HFFc6 (cell line): ENCODE data around the gene GPR18. TPM values are rescaled to one million over a fixed set of nuclear protein-coding genes. Genes with fewer than 3 reads are reported as not detected.

Experiments
- DNase-seq: peaks from one replicate; pipeline ENCODE4 v3.0.0-alpha.2; 2018
- H3K27ac Mint-ChIP-seq: 2 replicates; pipeline ENCODE4 v1.8.0; 2020; ENCODE audit warnings: mild to moderate bottlenecking, mixed read lengths
- H3K27me3 Mint-ChIP-seq: 2 replicates; pipeline ENCODE4 v1.8.0; 2021; ENCODE audit warnings: mild to moderate bottlenecking, moderate library complexity, mixed read lengths; ENCODE audit not compliant: insufficient read depth
- H3K36me3 Mint-ChIP-seq: 2 replicates; pipeline ENCODE4 v1.8.0; 2021; ENCODE audit warnings: low read depth, mixed read lengths
- H3K4me1 Mint-ChIP-seq: 2 replicates; pipeline ENCODE4 v1.8.0; 2020; ENCODE audit warnings: low read depth, mixed read lengths
- H3K4me3 Mint-ChIP-seq: 2 replicates; pipeline ENCODE4 v1.8.0; 2020; ENCODE audit warnings: mild to moderate bottlenecking, moderate library complexity, mixed read lengths
- H3K9me3 Mint-ChIP-seq: 2 replicates; pipeline ENCODE4 v1.8.0; 2020; ENCODE audit warnings: mild to moderate bottlenecking, mixed read lengths
- total RNA-seq, 6 experiments: library from RNA; stranded (reverse); fragmentation: NEBNext Ultra II Directional; extraction: Animal tissue kit (Norgen Biotek cat#: 25700); gene quantifications; 2 replicates in 1 of 6; 3 replicates in 5 of 6; pipeline ENCODE4 v1.2.3, GENCODE V29; 2021
- TF ChIP-seq, protein P1 (sequence below): fragments of 200-600 bp; sonication (generic); IDR thresholded peaks from 2 replicates; pipeline ENCODE4 v1.5.0; 2021; ENCODE audit warnings: antibody characterized with exemption, mild to moderate bottlenecking

GPR18 gene
- total RNA-seq, 6 experiments from 2014 or later, result not detected

DNA sequence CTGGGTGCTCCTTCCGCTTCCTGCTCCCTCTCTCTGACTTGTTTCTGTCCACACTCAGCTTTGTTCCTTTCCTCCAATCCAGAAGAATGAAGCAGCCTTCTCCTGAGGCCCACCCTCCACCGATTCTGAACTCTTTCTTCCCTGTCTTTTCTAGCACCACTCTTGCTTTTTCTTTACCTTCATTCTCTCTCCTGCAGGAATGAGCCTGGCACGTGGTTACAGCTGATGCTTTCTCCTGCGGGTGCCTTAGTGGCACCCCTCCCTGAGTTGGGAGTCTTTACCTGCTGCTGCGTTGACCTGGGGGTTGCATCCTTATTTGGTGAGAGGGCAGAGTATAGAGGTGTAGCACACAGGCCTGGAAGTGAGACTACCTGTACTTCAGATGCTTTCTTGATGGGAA is 51.3 kb downstream of the GPR18 start:
- Mint-ChIP-seq H3K27ac (no peak overlapping the region), H3K9me3 (no peaks in the 10 kb centered on the region), H3K36me3 (0 out of 2 replicates have a peak, but pooled peaks cover 4% of the 10 kb centered on the region), H3K4me3 (no peak overlapping the region), H3K4me1 (peaks cover 9% of the 10 kb centered on the region), H3K27me3 (peaks cover 2% of the 10 kb centered on the region)
- no peak for DNase-seq
- TF ChIP-seq, protein P1, sequence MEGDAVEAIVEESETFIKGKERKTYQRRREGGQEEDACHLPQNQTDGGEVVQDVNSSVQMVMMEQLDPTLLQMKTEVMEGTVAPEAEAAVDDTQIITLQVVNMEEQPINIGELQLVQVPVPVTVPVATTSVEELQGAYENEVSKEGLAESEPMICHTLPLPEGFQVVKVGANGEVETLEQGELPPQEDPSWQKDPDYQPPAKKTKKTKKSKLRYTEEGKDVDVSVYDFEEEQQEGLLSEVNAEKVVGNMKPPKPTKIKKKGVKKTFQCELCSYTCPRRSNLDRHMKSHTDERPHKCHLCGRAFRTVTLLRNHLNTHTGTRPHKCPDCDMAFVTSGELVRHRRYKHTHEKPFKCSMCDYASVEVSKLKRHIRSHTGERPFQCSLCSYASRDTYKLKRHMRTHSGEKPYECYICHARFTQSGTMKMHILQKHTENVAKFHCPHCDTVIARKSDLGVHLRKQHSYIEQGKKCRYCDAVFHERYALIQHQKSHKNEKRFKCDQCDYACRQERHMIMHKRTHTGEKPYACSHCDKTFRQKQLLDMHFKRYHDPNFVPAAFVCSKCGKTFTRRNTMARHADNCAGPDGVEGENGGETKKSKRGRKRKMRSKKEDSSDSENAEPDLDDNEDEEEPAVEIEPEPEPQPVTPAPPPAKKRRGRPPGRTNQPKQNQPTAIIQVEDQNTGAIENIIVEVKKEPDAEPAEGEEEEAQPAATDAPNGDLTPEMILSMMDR, result no peak

DNA sequence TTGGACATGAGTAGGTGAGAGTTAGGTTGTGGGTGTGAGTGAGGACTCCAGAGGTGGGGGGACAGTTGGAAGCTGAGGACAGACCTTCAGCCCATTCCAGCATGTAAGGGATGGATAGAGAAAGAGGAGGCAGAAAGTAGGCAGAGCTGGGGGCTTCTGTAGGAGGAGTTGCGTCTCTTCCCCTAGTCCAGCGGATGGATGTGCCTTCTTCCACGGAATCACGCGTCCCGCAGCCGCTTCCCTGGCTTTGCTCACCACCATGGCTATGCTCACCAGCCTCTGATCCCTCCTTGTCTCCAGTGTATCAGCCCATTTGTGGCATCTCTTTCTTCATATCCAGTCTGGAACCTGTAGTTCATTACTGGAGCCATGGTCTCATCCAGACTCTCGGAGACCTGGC is 52.0 kb downstream of the GPR18 start:
- Mint-ChIP-seq H3K4me3 (no peak overlapping the region), H3K4me1 (peaks cover 14% of the 10 kb centered on the region), H3K27me3 (peaks cover 2% of the 10 kb centered on the region), H3K36me3 (0 out of 2 replicates have a peak, but pooled peaks cover 4% of the 10 kb centered on the region), H3K9me3 (no peaks in the 10 kb centered on the region), H3K27ac (no peak overlapping the region)
- no peak for DNase-seq
- TF ChIP-seq, protein P1, result no peak

DNA sequence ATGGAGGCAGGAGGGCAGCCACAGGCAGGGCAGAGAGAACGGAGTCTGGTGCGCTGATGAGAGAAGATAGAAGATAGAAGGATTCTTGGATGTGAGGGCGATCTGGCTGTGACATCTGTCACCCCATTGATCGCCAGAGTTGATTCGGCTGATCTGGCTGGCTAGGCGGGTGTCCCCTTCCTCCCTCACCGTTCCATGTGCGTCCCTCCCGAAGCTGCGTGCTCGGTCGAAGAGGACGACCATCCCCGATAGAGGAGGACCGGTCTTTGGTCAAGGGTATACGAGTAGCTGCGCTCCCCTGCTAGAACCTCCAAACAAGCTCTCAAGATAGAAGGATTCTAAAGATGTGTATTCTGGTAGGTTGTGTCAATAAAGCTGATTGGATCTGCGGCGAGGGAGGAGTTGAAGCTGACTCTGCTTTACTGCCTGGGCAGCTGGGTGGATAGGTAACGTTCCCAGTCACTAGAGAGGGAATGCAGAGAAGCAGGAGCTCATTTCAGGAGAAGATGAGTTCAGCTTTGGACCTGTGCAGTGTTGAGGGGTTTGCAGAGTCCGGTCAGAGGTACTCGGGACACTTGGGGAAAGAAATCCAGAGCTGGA is 52.5 kb downstream of the GPR18 start:
- TF ChIP-seq, protein P1, result no peak
- peaks cover 16% of the 10 kb centered on the region for H3K4me1 Mint-ChIP-seq
- no peaks in the 10 kb centered on the region for H3K9me3 Mint-ChIP-seq
- H3K27ac Mint-ChIP-seq, result no peak overlapping the region
- DNase-seq, result no peak
- 0 out of 2 replicates have a peak, but pooled peaks cover 4% of the 10 kb centered on the region for H3K36me3 Mint-ChIP-seq
- no peak overlapping the region for H3K4me3 Mint-ChIP-seq
- peaks cover 2% of the 10 kb centered on the region for H3K27me3 Mint-ChIP-seq

Other genes starting within 250 kb of the GPR18 start
- gene UBAC2, start 57.5 kb downstream of the GPR18 start, total RNA-seq, result 10 to 100 TPM; 38.8 to 53.5 (median 46.4) TPM
- under 1 TPM in 1 of 6 experiments, not detected in 5; 0.17 TPM for gene GPR183, start 49.0 kb upstream of the GPR18 start, total RNA-seq
- gene TM9SF2, start 243.1 kb upstream of the GPR18 start, total RNA-seq, result 100 to 1,000 TPM; 101 to 127 (median 122) TPM